IMR-90 (cell line): ENCODE measurements around the gene CD244. TPM values are rescaled to one million over a fixed set of nuclear protein-coding genes. Genes with fewer than 3 reads are reported as not detected.

ENCODE experiments used
- ATAC-seq: fragments of 200-7000 bp; cut with Tn5 transposase; 2 replicates; pipeline ENCODE4 v1.9.1; 2020; ENCODE audit warnings: low read depth, mild to moderate bottlenecking, moderate library complexity
- BruUV-seq: library from RNA; stranded (reverse); fragments of 400-500 nt; replicated peaks from 2 replicates; lab custom pipeline; 2021; lab: Mats Ljungman, UMichigan
- CTCF ChIA-PET: fragments of 300-600 bp; formaldehyde crosslinking; extraction: SDS; loops from one replicate; lab custom pipeline; 2021; ENCODE audit warnings: antibody characterized with exemption; lab: Yijun Ruan, JAX
- POLR2A ChIA-PET: fragments of 300-600 bp; sonication (Branson Sonifier 250); formaldehyde crosslinking; loops from one replicate; lab custom pipeline; 2022; ENCODE audit warnings: antibody characterized with exemption; ENCODE audit not compliant: unreplicated experiment; lab: Charles Lee
- DNase-seq: peaks from one replicate; pipeline ENCODE4 v3.0.0; 2013
- H2AFZ ChIP-seq: replicated peaks from 2 replicates; pipeline ENCODE3; 2013; ENCODE audit warnings: low read length, mild to moderate bottlenecking; ENCODE audit not compliant: poor library complexity
- H2AK5ac ChIP-seq: 2 replicates; pipeline ENCODE4 v1.6.1; 2013; ENCODE audit warnings: low read depth, low read length, inconsistent platforms
- H2AK9ac ChIP-seq: replicated peaks from 2 replicates; pipeline ENCODE3; 2013; ENCODE audit warnings: mild to moderate bottlenecking, low read depth, low read length, moderate library complexity; ENCODE audit not compliant: poor library complexity
- H2BK120ac ChIP-seq: 2 replicates; pipeline ENCODE4 v1.6.1; 2013; ENCODE audit warnings: low read depth, low read length, inconsistent platforms
- H2BK15ac ChIP-seq: 3 replicates; pipeline ENCODE4 v1.6.1; 2013; ENCODE audit warnings: low read depth, low read length, inconsistent platforms
- H2BK20ac ChIP-seq: 2 replicates; pipeline ENCODE4 v1.6.1; 2013; ENCODE audit warnings: low read depth, mild to moderate bottlenecking, inconsistent platforms, low read length, moderate library complexity
- H2BK5ac ChIP-seq: 2 replicates; pipeline ENCODE4 v1.6.1; 2013; ENCODE audit warnings: mild to moderate bottlenecking, low read depth, low read length, inconsistent platforms; ENCODE audit not compliant: poor library complexity, severe bottlenecking
- H3K14ac ChIP-seq: replicated peaks from 2 replicates; pipeline ENCODE4 v1.6.1; 2013; ENCODE audit warnings: low read depth, low read length, inconsistent platforms
- H3K18ac ChIP-seq: 2 replicates; pipeline ENCODE4 v1.6.1; 2013; ENCODE audit warnings: low read depth, low read length, control low read depth
- H3K23ac ChIP-seq: 2 replicates; pipeline ENCODE4 v1.6.1; 2013; ENCODE audit warnings: low read depth, low read length, inconsistent platforms
- H3K27ac ChIP-seq: 2 replicates; pipeline ENCODE4 v1.5.1; 2013; ENCODE audit warnings: mild to moderate bottlenecking, control low read depth, low read length; ENCODE audit not compliant: insufficient read depth
- H3K27me3 ChIP-seq: 2 replicates; pipeline ENCODE4 v1.6.1; 2013; ENCODE audit warnings: low read length; ENCODE audit not compliant: control insufficient read depth, insufficient read depth
- H3K36me3 ChIP-seq: 2 replicates; pipeline ENCODE4 v1.6.1; 2013; ENCODE audit warnings: low read length, mixed read lengths; ENCODE audit not compliant: control insufficient read depth, insufficient read depth
- H3K4ac ChIP-seq: 2 replicates; pipeline ENCODE4 v1.6.1; 2013; ENCODE audit warnings: low read depth, low read length, inconsistent platforms
- H3K4me1 ChIP-seq: 2 replicates; pipeline ENCODE4 v1.6.1; 2013; ENCODE audit warnings: low read length, mixed read lengths; ENCODE audit not compliant: control insufficient read depth, insufficient read depth
- H3K4me2 ChIP-seq: 2 replicates; pipeline ENCODE4 v1.6.1; 2013; ENCODE audit warnings: low read depth, mild to moderate bottlenecking, control low read depth, low read length, moderate library complexity
- H3K4me3 ChIP-seq: 2 replicates; pipeline ENCODE4 v1.5.1; 2013; ENCODE audit warnings: low read depth, mild to moderate bottlenecking, control low read depth, low read length, moderate library complexity; ENCODE audit not compliant: insufficient read depth
- H3K56ac ChIP-seq: 2 replicates; pipeline ENCODE4 v1.6.1; 2013; ENCODE audit warnings: low read length, inconsistent platforms; ENCODE audit not compliant: insufficient read depth; ENCODE audit errors: extremely low read depth
- H3K79me1 ChIP-seq, 2 experiments: 2 replicates each; pipeline ENCODE4 v1.6.1; 2013; ENCODE audit warnings: low read length in 2 of 2, inconsistent platforms in 1 of 2, low read depth in 1 of 2
- H3K9ac ChIP-seq: 2 replicates; pipeline ENCODE4 v1.6.1; 2013; ENCODE audit warnings: low read depth, low read length, control low read depth
- H3K9me1 ChIP-seq: 2 replicates; pipeline ENCODE4 v1.6.1; 2013; ENCODE audit warnings: low read length, inconsistent platforms; ENCODE audit not compliant: insufficient read depth
- H3K9me3 ChIP-seq: 2 replicates; pipeline ENCODE4 v1.6.1; 2013; ENCODE audit warnings: low read length; ENCODE audit not compliant: control insufficient read depth, insufficient read depth
- H4K20me1 ChIP-seq: 2 replicates; pipeline ENCODE4 v1.6.1; 2013; ENCODE audit warnings: low read length, inconsistent platforms; ENCODE audit not compliant: insufficient read depth
- H4K5ac ChIP-seq: 2 replicates; pipeline ENCODE4 v1.6.1; 2013; ENCODE audit warnings: mild to moderate bottlenecking, low read depth, low read length, control low read depth
- H4K8ac ChIP-seq, 2 experiments: 2 replicates each; pipeline ENCODE4 v1.6.1; 2013; ENCODE audit warnings: low read depth in 2 of 2, low read length in 2 of 2, control low read depth in 1 of 2, inconsistent platforms in 1 of 2
- H4K91ac ChIP-seq: 2 replicates; pipeline ENCODE4 v1.6.1; 2013; ENCODE audit warnings: low read depth, low read length, inconsistent platforms; ENCODE audit not compliant: insufficient read depth
- CEBPB ChIP-seq: IDR thresholded peaks from 2 replicates; pipeline ENCODE4 v1.6.1; 2012; ENCODE audit warnings: low read depth, low read length, improper control_type of control experiment
- CTCF ChIP-seq: conservative IDR thresholded peaks from 2 replicates; pipeline ENCODE4 v1.5.1; 2012; ENCODE audit warnings: mild to moderate bottlenecking, low read depth, low read length, improper control_type of control experiment
- MAZ ChIP-seq: IDR thresholded peaks from 2 replicates; pipeline ENCODE4 v1.6.1; 2012; ENCODE audit warnings: low read depth, mild to moderate bottlenecking, low read length, improper control_type of control experiment, moderate library complexity, borderline replicate concordance
- MXI1 ChIP-seq: IDR thresholded peaks from 2 replicates; pipeline ENCODE4 v1.6.1; 2012; ENCODE audit warnings: low read depth, mild to moderate bottlenecking, low read length, moderate library complexity, borderline replicate concordance
- POLR2A ChIP-seq: IDR thresholded peaks from 2 replicates; pipeline ENCODE4 v1.6.1; 2012; ENCODE audit warnings: mild to moderate bottlenecking, low read depth, low read length
- RAD21 ChIP-seq: IDR thresholded peaks from 2 replicates; pipeline ENCODE4 v1.6.1; 2012; ENCODE audit warnings: low read length, improper control_type of control experiment
- RFX5 ChIP-seq: IDR thresholded peaks from 2 replicates; pipeline ENCODE4 v1.8.0; 2012; ENCODE audit warnings: low read depth, mild to moderate bottlenecking, low read length, moderate library complexity
- WGBS, 2 experiments: methylation state at CpG; one replicate each; pipeline versions ENCODE4 v1.1.5 to v1.1.7; 2013; ENCODE audit warnings: missing lambda C conversion rate in 2 of 2; ENCODE audit not compliant: insufficient read length in 1 of 2; ENCODE audit errors: extremely low coverage in 2 of 2; 5-methylcytosine and 5-hydroxymethylcytosine counted together
- dilution Hi-C: fragments of 300-500 bp; cut with HindIII; formaldehyde crosslinking; loops from one replicate; pipeline ENCODE4 v1.14.3; 2018; ENCODE audit warnings: low sequenced_read_pairs; ENCODE audit not compliant: unreplicated experiment
- in situ Hi-C: fragments of 300-500 bp; cut with MboI; formaldehyde crosslinking; loops from 3 replicates; pipeline ENCODE4 v1.14.3; 2019; ENCODE audit warnings: low sequenced_read_pairs, inconsistent platforms, mixed read lengths
- intact Hi-C: fragments of 100-400 bp; cut with micrococcal nuclease; formaldehyde crosslinking; loops from 2 replicates; pipeline ENCODE4 v1.10.0; 2022
- polyA plus RNA-seq, 3 experiments: library from polyadenylated mRNA; depleted of rRNA; stranded (reverse); fragments of >200 nt; gene quantifications; 2 replicates each; pipeline ENCODE4 v1.2.3, GENCODE V29; 2012; ENCODE audit warnings: low replicate concordance in 1 of 3
- total RNA-seq: library from RNA; depleted of rRNA; stranded (reverse); fragments of >200 nt; gene quantifications from 2 replicates; pipeline ENCODE4 v1.2.3, GENCODE V29; 2012
- TF ChIP-seq, protein P1 (sequence below): fragments of 150-350 bp; IDR thresholded peaks from 2 replicates; pipeline ENCODE4 v1.6.1; 2017; ENCODE audit warnings: mild to moderate bottlenecking, antibody characterized with exemption, low read length, low read depth

The CD244 gene
- total and polyA plus RNA-seq, 2 of the 4 experiments (the other 2 are of a cell fraction): not detected

DNA sequence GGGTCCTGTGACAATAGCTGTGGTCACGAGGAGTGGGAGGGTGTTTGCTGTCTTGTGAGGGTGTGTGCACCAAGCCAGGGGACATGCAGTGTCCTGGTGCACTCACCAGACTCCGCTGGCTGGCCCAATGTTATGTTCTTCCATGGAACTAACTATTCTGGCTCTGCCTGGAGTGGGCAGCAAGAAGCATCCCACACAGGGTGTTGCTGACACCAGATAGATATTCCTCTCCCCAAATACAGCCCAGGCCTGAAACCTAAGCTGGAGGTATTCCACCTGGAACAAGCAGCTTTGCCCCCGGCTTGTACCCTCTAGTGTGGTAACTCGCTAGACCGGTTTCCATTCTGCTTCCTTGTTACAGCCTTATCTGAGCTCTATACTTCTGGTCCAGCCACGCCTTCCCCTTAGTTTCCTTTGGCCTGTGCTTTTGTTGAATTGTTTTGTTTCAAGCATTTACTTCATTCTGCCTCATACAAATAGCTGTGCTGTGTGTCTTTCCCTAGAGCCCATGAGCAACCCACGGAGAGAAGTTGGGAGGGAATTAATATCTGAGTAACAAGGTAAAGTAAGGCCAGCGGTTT, 81.4 kb downstream of the CD244 start:
- no peak for DNase-seq
- POLR2A ChIA-PET: no interaction called here

More for the DNA sequence above, 81.4 kb downstream of the CD244 start:
- in situ Hi-C loops (no loop called here), intact Hi-C loops (no loop called here), dilution Hi-C loops (no loop called here)
- CTCF ChIA-PET: no interaction called here
- Histone ChIP-seq H3K14ac (no peak overlapping the region), H3K9me1 (no peaks in the 10 kb centered on the region), H3K9ac (no peak overlapping the region), H4K8ac (no peak overlapping the region), H3K18ac (no peak overlapping the region), H3K4ac (no peak overlapping the region), H4K5ac (no peak overlapping the region), H3K36me3 (no peaks in the 10 kb centered on the region), H2AK5ac (no peak overlapping the region), H2BK120ac (no peak overlapping the region), H3K56ac (no peak overlapping the region), H2AK9ac (no peak overlapping the region), H2BK15ac (no peak overlapping the region), H3K27me3 (no peaks in the 10 kb centered on the region), H3K4me1 (no peaks in the 10 kb centered on the region), H3K23ac (no peak overlapping the region), H3K9me3 (no peaks in the 10 kb centered on the region), H4K91ac (no peak overlapping the region), H3K79me1 (no peaks in the 10 kb centered on the region), H3K4me3 (no peak overlapping the region), H2BK5ac (no peak overlapping the region), H3K27ac (no peak overlapping the region), H2AFZ (no peak overlapping the region), H3K4me2 (no peak overlapping the region), H4K20me1 (no peaks in the 10 kb centered on the region), H2BK20ac (no peak overlapping the region)
- no TSS peak for BruUV-seq
- TF ChIP-seq MXI1 (no peak), POLR2A (no peak), RFX5 (no peak), CTCF (no peak), RAD21 (no peak), MAZ (no peak), CEBPB (no peak)
- TF ChIP-seq, protein P1, sequence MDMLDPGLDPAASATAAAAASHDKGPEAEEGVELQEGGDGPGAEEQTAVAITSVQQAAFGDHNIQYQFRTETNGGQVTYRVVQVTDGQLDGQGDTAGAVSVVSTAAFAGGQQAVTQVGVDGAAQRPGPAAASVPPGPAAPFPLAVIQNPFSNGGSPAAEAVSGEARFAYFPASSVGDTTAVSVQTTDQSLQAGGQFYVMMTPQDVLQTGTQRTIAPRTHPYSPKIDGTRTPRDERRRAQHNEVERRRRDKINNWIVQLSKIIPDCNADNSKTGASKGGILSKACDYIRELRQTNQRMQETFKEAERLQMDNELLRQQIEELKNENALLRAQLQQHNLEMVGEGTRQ: no peak
- no CpG with 5 or more reads among the region's 8 CpGs for WGBS, 2 experiments
- no peak for ATAC-seq
